Loucy (cell line): ENCODE measurements around the gene CEP104.

ENCODE experiments used
- EZH2phosphoT487 ChIP-seq: fragments of 200-600 bp; IDR thresholded peaks from 2 replicates; pipeline ENCODE4 v1.6.1; 2018; ENCODE audit warnings: antibody characterized with exemption, mild to moderate bottlenecking, moderate library complexity, borderline replicate concordance
- TF ChIP-seq, protein P1 (sequence below): fragments of 200-600 bp; sonication (generic); conservative IDR thresholded peaks from 2 replicates; pipeline ENCODE4 v1.5.1; 2014; ENCODE audit warnings: mild to moderate bottlenecking, antibody characterized with exemption, low read length

DNA sequence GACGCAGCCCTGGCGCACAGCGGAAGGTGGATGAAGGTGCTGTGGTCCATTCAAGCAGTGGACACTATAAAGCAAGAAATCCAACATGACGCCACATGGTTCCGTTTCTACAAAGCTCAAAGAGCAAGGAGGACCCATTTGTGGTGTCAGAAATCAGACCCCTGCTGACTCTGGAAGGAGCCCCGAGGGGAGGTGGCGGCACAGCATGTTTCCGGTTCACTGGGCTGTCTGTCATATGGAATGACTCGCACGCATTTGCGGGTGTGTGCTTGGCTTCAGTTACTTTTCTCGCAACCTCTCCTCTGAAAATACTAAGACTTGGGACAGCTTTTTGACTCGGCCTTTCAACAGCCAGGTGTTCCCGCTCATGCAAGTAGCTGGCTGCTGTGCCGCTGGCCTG is 31.7 kb downstream of the CEP104 start:
- TF ChIP-seq, protein P1, sequence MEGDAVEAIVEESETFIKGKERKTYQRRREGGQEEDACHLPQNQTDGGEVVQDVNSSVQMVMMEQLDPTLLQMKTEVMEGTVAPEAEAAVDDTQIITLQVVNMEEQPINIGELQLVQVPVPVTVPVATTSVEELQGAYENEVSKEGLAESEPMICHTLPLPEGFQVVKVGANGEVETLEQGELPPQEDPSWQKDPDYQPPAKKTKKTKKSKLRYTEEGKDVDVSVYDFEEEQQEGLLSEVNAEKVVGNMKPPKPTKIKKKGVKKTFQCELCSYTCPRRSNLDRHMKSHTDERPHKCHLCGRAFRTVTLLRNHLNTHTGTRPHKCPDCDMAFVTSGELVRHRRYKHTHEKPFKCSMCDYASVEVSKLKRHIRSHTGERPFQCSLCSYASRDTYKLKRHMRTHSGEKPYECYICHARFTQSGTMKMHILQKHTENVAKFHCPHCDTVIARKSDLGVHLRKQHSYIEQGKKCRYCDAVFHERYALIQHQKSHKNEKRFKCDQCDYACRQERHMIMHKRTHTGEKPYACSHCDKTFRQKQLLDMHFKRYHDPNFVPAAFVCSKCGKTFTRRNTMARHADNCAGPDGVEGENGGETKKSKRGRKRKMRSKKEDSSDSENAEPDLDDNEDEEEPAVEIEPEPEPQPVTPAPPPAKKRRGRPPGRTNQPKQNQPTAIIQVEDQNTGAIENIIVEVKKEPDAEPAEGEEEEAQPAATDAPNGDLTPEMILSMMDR: no peak
- TF ChIP-seq EZH2phosphoT487: no peak
